ENCODE data around the gene RRP8.

RRP8 gene

DNA sequence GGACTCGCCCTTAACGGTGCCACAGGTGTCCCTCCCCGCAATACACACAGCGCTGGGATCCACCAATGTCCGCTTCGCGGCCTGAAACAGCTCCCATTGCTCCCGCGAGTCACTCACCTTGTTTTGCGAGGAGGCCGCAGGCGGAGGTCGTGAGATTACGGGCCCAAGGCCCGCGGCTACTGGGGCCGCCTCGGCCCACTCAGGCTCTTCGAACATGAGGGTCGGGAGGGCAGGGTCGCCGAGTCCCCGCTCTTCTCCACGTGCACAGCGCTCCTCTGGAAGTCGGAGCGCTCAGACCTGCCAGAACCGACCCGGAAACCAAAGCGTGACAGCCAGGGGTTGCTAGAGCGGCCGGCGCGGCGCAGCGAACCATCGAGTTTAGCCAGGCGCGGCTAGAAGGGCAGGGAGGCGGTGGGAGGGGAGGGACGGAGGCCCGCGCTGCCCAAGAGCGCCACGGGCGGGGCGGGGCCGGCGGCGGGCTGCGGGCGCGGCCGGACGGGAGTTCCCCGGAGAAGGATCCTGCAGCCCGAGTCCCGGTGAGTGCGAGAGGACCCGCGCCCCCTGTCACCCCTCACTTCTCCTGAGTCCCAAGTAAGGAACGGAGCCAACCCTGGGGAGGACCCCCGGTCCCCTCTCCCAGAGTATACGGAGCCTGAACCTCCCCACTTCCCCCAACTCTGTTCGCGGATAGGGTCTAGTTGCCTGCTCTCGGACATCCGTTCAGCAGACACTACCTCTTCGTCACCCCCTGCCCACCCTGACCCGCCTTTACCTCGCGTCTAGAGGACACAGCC lies at the start of gene RRP8, which contains the start of gene ILK:
Gene RRP8, minus strand, starts transcription at position 330 of the 794 bp plus-strand sequence. Its CDS starts 114 bp downstream, at position 216.
Gene ILK, plus strand, starts transcription at position 488 of the 794 bp plus-strand sequence. CDS start 498 bp downstream, outside the sequence.
- DNase-seq = peak; percentile 81

DNA sequence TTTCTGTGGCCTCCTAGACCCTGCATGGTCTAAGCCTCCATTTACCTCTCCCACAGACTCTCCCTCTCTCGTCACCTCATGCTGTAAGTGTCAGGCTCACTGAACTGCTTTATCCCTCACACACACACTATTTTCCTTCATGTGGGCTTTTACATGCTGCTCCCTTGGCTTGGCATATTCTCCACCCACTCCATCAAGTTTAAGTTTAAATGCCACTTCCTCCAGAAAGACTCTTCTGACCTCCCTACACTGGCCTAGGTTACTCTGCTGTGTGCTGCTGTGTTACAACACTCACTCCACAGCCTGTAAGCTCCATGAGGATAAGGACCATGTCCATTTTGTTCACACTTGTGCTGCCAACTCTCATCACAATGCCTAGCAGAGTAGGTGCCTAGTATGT lies 49.7 kb upstream of the RRP8 start:
- DNase-seq = no peak

DNA sequence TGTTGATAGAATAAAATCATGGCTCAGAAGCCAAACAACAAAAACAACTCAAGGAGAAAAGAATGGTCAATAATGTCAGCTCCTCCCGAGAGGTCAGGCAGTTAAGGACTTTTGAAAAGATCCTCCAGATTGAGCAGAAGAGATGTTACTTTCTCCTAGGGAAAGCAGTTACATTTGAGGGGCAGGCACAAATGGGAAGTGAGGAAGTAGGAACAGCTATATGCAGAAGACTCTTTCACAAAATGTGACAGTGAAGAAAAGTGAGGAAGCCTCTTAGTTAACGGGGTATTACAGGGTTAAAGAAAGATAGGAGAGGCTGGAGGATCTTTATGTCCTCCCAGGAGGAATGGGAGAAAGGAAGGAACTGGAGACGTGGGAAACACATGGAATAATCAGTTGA lies 48.8 kb upstream of the RRP8 start:
- DNase-seq = no peak

DNA sequence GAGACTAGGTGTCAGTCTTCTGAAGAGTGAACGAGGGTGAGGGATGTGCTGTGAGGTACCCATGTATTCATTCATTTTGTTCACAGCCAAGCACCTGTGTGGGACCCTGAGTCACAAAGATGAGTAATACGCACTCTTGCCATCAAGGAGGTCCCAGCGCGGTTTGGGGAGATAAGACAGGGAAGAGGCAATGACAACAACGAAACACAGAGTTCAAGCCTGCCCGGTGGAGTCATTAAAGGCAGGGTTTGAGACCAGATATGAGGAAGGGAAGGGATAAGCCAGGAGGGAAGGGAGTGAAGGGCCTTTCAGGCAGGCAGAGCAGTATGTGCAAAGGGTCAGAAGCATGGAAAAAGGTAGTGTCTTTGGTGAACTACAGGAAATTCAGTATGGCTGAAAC lies 47.6 kb upstream of the RRP8 start:
- DNase-seq = peak; percentile 34

DNA sequence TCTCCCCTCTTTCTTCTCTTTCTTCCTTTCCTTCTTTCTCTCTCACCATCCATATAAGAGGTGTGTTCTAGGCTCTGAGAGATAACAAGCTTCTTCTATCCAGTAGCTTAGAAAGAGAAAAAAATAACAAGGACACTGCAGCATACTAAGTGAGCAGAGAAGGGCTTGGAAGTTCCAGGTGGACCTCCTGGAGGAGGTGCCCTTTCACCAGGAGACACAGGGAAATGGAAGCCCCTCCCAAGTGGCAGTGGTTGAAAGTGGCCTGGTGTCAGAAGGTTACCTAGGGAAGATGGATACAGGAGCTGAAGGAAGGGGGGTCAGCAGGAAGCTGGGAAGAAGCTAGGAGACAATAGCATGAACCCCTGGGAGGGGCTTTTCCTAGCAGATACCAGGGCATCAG lies 46.7 kb upstream of the RRP8 start:
- no peak for DNase-seq

DNA sequence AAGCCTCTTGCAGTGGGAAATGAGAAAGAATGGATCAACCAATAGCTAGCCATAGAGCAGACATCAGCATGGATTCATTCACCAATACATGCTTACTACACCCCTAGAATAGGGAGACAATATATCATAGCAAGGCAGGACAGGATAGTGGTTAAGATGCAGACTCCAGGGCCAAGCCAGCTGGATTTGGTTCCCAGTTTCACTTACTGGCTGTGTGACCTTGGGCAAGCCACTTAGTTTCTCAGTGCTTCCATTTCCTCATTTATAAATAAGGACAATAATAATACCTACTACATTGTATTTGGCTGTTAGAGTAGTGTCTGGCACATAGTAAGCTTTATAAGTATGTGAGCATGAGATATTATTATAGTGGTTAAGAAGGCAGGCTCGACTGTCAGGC lies 45.1 kb upstream of the RRP8 start:
- DNase-seq = no peak

DNA sequence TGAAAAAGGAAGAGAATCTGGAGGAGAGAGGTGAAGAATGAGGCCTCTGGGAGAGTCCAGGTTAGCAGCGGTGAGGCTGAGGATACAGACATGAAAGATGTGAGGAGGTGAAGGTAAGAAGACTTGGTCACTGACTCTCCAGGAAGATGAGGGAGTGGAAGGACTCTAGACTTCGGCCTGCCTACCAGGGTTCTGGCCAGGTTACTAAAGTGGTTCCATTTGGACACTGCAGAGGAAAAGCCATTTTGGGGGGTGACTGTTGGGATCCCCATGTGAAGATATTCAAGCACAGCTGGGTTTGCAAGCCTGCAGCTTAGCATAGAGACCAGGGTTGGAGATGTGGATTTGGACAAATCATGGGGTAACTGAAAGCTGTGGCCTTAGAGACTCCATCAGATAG lies 44.4 kb upstream of the RRP8 start:
- DNase-seq = no peak

DNA sequence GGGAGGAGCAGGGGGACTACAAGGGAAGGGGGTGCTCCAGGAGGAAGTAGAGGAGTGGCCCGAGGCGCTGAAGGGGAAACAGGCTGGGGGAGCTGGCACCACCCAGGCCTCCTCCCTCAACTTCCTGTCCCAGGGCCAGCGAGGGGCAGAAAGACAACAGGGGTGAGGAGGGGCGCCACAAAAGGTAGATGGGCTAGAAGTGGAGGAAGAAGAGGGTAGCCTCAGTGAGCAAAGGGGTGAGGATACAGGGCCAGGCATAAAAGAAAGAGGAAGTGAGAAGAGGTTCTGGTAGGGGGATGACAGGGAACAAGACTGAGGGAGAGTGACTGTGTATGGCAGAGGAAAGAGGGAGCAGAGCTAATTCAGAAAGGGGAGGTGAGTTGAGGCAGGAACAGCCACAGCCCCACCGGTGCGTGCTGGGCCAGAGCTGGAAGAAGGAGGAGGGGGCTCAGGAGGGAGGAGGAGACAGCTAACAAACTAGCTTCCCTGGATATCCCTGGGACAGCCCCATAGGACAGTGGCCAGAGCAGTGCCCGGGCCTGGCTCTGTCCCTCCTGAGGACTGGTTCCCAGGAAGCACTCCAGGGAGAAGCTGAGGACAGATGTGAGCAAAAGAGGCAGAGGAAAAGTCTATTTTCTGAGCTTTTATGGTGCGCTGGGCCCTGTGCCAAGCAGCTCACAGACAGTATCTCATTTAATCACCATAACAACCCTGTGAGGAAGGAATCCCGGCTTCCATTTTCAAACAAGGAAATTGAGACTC lies 43.7 kb upstream of the RRP8 start:
- DNase-seq = no peak

DNA sequence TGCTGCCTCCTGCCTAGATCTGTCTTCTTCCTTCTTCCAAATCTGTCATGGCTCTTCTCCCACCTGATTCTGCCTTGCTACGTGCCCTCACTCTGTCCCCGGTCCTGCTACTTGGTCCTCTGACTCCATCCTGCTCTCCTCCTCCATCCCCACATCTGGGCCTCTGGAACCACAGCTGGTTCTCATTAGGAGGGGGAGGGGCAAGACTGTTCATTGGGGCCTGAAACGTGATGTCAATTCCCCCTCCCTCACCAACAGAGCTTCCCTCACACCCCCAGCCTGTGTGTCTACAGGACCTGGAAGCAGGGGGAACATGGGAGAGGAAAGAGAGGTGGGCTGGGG lies 43.1 kb upstream of the RRP8 start:
- DNase-seq = no peak

DNA sequence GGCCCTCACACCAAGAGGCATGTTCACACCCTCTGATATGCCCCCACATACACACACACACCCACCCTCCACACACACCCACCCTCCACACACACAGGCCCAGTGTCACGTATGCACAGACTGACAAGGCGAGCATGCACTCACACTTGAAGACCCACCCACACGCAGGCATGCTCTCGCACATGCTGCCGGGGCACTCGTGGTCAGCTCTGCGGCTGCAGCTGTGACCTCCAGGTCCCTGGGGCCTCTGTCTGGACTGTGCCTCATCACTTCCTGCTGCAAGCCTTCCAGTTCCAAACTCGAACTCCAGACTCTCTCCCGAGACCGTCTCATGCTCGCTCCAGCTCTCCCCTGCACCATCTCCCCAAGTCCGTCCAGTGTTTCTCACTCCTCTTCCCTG lies 42.7 kb upstream of the RRP8 start:
- no peak for DNase-seq

DNA sequence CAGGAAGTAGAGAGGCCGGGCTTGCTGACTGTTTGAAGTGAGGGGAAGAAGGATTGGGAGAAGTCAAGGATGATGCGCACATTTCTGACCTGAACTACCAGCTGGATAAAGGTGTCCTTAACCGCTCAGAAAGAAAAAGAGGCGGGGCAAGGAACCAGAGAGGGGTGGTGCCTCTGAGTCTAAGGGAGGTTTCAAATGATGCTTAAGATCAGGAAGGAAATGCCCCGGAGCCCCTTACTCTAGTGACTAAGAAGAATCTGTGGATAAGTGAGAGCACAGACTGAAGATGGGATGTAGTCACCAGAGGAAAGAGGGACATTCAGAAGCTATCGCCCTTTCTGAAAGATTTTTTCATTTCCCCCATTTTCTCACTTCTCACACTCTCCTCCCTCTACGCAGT lies 39.5 kb upstream of the RRP8 start:
- DNase-seq = no peak

DNA sequence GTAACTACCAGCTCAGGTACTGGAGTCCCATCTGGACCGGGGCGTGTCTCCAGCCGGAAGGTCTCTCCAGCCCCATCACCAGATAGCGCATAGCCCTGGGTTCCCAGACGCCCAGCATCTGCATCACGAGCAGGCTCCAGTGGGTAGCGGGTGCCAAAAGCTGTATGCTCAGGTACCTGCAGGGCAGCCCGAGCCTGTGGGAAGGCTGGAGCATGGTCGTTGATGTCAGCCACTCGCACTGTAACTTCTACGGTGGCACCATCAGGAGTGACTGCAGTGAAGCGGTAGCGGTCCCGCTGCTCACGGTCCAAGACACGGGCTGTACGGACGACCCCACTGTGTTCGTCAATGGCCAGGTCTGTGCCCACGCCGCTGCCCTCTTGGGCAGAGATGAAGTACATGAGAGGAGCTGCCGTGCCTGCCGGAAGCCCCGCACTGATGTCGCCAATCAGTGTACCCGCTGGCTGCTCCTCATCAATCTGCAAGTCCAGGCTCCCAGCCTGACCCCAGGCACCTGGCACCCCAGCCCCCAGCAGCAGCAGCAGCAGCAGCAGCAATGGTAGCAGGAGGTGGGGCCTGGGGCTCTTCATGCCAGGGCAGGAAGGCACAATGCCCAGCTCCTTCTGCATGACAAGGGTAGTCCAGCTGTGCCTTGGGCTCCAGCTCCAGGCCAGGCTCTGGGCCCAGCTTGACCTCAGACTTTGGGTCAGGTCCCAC lies 37.7 kb upstream of the RRP8 start:
- DNase-seq = no peak

DNA sequence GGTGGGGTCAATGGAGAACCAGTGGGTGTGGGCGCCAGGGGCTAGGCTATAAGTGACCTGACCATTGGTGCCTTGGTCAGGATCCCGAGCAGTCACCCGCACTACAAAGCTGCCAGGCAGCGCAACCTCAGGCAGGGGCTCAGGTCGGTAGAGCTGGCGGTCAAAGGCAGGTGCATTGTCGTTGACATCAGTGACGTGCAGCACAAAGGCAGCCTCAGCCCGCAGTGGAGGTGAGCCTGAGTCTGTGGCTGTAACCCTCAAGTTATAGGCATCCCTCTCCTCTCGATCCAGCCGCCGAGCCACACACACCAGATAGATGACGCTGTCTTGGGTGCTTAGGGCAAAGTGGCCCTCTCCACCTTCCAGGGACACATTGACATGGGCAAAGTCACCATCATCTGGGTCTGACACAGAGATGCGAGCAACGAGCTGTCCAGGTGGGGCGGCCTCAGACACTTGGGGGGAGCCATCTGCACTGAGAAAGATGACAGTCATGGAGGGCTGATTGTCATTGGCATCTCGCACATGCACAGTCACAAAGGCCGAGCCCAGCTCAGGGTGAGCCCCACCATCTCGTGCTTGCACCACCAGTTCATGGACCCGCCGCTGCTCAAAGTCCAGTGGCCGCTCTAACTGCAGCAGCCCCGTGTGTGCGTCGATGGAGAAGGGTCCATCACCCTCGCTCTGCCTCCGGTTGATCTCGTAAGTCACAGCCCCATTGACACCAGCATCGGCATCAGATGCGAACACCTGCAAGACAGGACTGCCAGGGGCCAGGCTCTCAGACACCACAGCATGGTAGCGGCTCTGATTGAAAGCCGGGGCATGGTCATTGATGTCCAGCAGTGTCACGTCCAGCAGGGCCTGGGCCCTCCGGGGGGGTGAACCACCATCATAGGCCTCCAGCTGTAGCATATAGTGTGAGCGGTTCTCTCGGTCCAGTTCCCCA lies 36.9 kb upstream of the RRP8 start:
- no peak for DNase-seq

DNA sequence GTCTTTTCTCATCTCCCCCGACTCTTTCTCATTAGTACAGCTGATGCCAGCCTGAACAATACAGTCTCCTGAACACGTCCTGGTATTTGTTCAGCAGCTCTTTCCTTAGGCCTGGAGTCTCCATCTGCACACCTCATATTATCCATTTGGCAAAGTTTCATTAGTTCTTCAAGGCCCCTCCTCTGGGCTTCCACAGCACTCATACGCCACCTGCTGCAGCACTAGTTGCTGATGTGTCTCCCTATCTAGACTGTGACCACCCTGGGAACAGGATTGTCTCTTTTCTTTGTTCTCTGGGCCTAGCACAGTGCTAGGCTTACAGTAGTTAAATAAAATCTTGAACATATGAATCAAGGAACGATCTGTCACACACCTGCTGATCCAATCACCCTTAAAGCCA lies 35.0 kb upstream of the RRP8 start:
- no peak for DNase-seq

DNA sequence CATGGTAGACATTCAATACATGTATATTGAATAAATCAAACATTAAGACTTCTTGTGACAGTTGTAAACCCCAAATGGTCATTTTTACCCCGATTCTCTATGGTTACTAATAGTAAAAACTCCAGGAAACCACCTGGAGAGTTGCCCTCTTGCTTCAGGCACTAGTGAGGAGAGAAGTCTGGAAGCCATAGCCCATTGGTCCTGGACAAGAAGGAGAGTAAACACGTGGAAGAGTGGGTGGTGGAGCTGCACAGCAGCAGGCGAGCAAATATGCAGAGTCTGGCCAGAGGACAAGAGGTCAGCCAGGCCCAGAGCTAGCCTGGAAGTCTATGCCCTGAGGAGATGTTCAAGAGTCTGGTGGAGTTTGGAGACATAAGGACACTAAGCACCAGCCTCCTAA lies 34.5 kb upstream of the RRP8 start:
- DNase-seq = no peak

DNA sequence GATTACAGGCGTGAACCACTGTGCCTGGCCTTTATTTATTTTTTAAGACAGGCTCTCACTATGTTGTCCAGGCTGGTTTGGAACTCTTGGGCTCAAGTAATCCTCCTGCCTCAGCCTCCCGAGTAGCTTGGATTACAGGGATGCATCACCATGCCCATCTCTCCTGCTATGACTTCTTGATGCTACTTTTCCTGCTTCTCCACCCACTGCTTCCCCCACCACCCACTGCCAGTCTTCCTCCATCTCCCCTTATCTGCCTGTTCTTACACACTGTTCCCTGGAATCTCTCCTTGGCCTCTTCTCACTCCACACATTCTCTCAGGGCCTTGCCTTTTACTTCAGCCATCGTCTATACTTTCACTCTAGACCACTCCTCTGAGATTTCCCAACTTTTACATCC lies 33.1 kb upstream of the RRP8 start:
- no peak for DNase-seq

DNA sequence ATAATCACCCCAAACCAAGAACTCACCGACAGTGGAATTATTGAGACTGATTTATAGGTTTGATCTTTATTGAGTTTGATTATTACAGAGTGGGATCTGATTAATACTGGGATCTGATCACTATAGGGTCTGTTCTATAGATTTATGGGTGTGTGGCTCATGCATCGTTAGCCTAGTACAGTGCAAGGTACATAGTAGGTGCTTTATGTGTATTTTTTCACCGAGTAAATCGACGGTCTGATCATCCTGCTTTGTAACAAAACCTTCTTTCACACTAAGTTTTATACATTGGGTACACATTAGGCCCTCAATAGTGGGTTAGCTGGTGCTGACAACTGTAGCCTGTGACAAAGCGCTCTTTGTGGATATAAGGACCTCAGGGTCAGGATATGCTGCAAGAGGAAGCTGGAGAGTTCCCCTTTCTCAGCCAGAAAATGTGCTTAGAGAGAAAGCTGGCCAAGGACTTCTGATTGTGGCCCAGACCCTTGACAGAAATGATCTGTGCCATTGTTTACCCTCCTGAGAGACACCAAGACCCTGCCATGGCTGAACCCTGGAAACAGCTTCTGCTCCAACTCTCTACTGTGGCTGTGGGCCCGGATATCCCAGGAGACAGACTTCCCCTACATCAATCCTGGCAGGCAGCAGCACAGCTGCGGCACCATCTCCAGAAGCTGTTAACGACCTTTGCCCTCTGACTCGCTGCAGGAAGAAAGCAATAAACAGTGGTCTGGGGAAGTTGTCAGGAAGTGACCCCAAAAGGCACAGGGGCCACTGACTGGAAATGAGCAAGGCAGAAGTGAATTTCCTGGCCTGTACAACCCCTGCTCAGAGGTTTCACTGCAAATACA lies 31.9 kb upstream of the RRP8 start:
- DNase-seq = no peak

DNA sequence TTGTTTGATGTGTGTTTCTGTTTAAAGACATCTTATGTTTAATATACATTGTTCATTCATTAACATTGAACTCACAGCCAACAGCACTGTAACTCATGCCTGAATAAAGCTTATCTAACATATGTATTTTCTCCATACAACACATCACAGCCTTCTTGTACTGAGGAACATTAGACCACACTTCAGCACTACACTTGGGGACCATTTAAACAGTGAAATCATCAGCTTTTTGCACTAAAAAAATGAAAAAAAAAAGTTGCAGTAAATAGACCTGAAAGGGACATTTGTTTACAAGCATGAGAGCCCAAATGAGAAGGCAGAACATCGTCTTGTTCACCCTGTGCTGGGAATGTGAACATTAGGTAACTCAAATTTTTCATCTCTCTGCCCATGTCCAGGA lies 31.1 kb upstream of the RRP8 start:
- DNase-seq = no peak

DNA sequence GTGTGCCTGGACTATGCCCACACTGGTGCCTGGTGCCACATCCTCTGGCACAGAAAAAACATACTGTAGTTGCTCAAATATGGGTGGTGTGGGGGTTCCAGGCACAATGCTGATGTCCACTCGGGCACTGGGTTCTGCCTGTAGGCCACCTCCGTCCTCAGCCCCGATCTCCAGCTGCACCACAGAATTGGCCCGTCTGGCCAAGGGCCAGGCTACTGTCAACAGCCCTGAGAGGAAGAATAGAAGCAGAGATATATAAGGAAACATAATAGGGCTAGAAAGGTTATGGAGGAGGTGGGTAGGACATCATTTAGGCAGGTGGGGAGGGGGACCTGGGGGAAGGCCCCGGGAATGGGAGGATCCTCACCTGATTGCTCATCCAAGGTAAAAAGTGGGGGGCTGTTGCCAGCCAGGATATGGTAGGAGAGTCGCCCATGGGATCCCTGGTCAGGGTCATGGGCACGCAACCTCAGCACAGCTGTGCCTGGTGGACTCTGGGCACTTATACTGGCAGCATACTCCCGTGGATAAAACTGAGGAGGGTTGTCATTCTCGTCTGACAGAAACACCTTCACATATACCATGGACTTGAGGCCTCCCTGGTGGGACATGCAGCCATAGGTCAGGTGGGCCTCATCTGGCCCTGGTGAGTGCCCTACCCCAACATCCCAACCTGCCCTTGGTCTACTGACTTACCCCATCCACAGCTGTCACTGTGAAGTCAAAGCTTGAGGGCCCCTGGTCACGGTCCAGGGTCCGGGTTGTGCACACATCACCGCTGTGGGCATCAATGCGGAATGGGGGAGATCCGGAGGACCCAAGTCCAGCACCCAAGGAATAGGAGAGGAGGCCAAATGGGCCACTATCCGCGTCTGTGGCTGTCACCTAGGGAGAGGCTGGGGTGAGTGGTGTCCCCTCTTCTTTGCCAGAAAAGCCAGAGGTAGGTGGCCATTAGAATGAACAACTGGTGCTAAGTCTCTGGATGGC lies 30.3 kb upstream of the RRP8 start:
- no peak for DNase-seq

Data from activated naive CD4-positive, alpha-beta T cell treated with anti-CD3 and anti-CD28 coated beads, Interleukin-2, amount 50 U/mL, for 16 hours (primary cell).